A549 (cell line): ENCODE data around the gene ZSCAN25. TPM values are rescaled to one million over a fixed set of nuclear protein-coding genes. Genes with fewer than 3 reads are reported as not detected.

Source experiments
- ATAC-seq, 2 experiments: fragments of 200-7000 bp in 1 of 2; fragments of >200 bp in 1 of 2; cut with Nextera tagmentation in 1 of 2; cut with Tn5 transposase in 1 of 2; 3 replicates each; pipeline versions ENCODE4 v1.8.0 to v1.9.1; 2018 to 2020; ENCODE audit warnings: mild to moderate bottlenecking in 1 of 2, moderate library complexity in 1 of 2
- CTCF ChIA-PET: fragments of 300-600 bp; sonication (Branson Sonifier 250); formaldehyde crosslinking; extraction: SDS; loops from one replicate; lab custom pipeline; 2021; ENCODE audit warnings: antibody characterized with exemption, inconsistent platforms; lab: Yijun Ruan, JAX
- POLR2A ChIA-PET: fragments of 350-600 bp; formaldehyde crosslinking; extraction: SDS; loops from one replicate; lab custom pipeline; 2021; ENCODE audit warnings: antibody characterized with exemption, inconsistent platforms; lab: Yijun Ruan, JAX
- DNase-seq, 2 experiments: peaks; one replicate each; pipeline versions ENCODE4 v3.0.0 to v3.0.0-alpha.2; 2011 to 2016; ENCODE audit warnings: low read depth in 1 of 2, low spot score in 1 of 2
- FAIRE-seq: peaks from 2 replicates; lab custom pipeline; 2011; peaks lifted over from hg19 to GRCh38; lab: Jason Lieb, UNC
- H3K27ac ChIP-seq, 2 experiments: fragments of >200 bp; sonication (Bioruptor Twin); formaldehyde crosslinking; 3 replicates each; pipeline ENCODE4 v1.5.1; 2016 to 2017
- H3K4me1 ChIP-seq: fragments of >200 bp; sonication (Bioruptor Twin); formaldehyde crosslinking; 3 replicates; pipeline ENCODE4 v1.6.1; 2016
- H3K4me2 ChIP-seq: fragments of >200 bp; sonication (Bioruptor Twin); formaldehyde crosslinking; 3 replicates; pipeline ENCODE4 v1.6.1; 2016
- H3K4me3 ChIP-seq: fragments of >200 bp; sonication (Bioruptor Twin); formaldehyde crosslinking; 3 replicates; pipeline ENCODE4 v1.5.1; 2016
- H3K9me3 ChIP-seq: fragments of >200 bp; sonication (Bioruptor Twin); formaldehyde crosslinking; 3 replicates; pipeline ENCODE4 v1.6.1; 2016
- CBX2 ChIP-seq: fragments of 200-600 bp; sonication (generic); IDR thresholded peaks from 2 replicates; pipeline ENCODE4 v1.6.1; 2016; ENCODE audit warnings: low read depth, mild to moderate bottlenecking, borderline replicate concordance
- CHD2 ChIP-seq: fragments of 150-350 bp; IDR thresholded peaks from 2 replicates; pipeline ENCODE4 v1.6.1; 2014; ENCODE audit warnings: low read length; ENCODE audit not compliant: partially characterized antibody
- EHF ChIP-seq: fragments of 250-450 bp; sonication (Bioruptor Pico); IDR thresholded peaks from 2 replicates; pipeline ENCODE4 v1.5.0; 2020; ENCODE audit warnings: mild to moderate bottlenecking
- EHMT2 ChIP-seq: fragments of 200-600 bp; sonication (generic); IDR thresholded peaks from 2 replicates; pipeline ENCODE4 v1.6.1; 2016; ENCODE audit warnings: antibody characterized with exemption, low read depth, mild to moderate bottlenecking, moderate library complexity
- EP300 ChIP-seq, 2 experiments: fragments of >200 bp; sonication (Bioruptor Twin); formaldehyde crosslinking; IDR thresholded peaks; 2 replicates in 1 of 2; 3 replicates in 1 of 2; pipeline ENCODE4 v1.6.1; 2016 to 2017
- HOXA7 ChIP-seq: fragments of 250-450 bp; sonication (Bioruptor Pico); IDR thresholded peaks from 2 replicates; pipeline ENCODE4 v1.5.0; 2020; ENCODE audit warnings: mild to moderate bottlenecking, moderate library complexity
- HOXB13 ChIP-seq: fragments of 250-450 bp; sonication (Bioruptor Pico); IDR thresholded peaks from 2 replicates; pipeline ENCODE4 v1.5.0; 2020; ENCODE audit warnings: low read depth, mild to moderate bottlenecking, moderate library complexity
- JUNB ChIP-seq: fragments of >200 bp; sonication (Bioruptor Twin); formaldehyde crosslinking; IDR thresholded peaks from 2 replicates; pipeline ENCODE4 v1.6.1; 2016
- MAFK ChIP-seq: fragments of 450-650 bp; IDR thresholded peaks from 2 replicates; pipeline ENCODE4 v1.6.1; 2014; ENCODE audit not compliant: partially characterized antibody
- MAZ ChIP-seq: fragments of 150-350 bp; IDR thresholded peaks from 2 replicates; pipeline ENCODE4 v1.6.1; 2014; ENCODE audit warnings: antibody characterized with exemption, low read depth, low read length, borderline replicate concordance
- NPAS2 ChIP-seq: fragments of 250-450 bp; sonication (Bioruptor Pico); IDR thresholded peaks from 2 replicates; pipeline ENCODE4 v1.8.0; 2022; ENCODE audit warnings: mild to moderate bottlenecking, moderate library complexity, borderline replicate concordance
- POLR2AphosphoS2 ChIP-seq: conservative IDR thresholded peaks from 2 replicates; pipeline ENCODE4 v1.6.1; 2012; ENCODE audit warnings: low read length, improper control_type of control experiment, inconsistent platforms
- RCOR1 ChIP-seq: fragments of 150-350 bp; IDR thresholded peaks from 2 replicates; pipeline ENCODE4 v1.6.1; 2014; ENCODE audit warnings: antibody characterized with exemption, low read length, low read depth
- RFX5 ChIP-seq: fragments of 450-650 bp; IDR thresholded peaks from 2 replicates; pipeline ENCODE4 v1.7.1; 2014; ENCODE audit warnings: antibody characterized with exemption, mild to moderate bottlenecking, moderate library complexity
- WGBS: methylation state at CpG from one replicate; pipeline ENCODE4 v1.1.6; 2017; ENCODE audit errors: missing lambda C conversion rate; 5-methylcytosine and 5-hydroxymethylcytosine counted together
- polyA plus RNA-seq, 4 experiments: library from polyadenylated mRNA; depleted of rRNA in 3 of 4; stranded (reverse); fragments of >200 nt; fragmentation: RNase III in 1 of 4; extraction: RNeasy Plus Mini Kit Qiagen cat#74134 plus additional on column Dnase treatment in 1 of 4; gene quantifications; 2 replicates in 3 of 4; 3 replicates in 1 of 4; pipeline ENCODE4 v1.2.3, GENCODE V29; 2011 to 2017
- TF ChIP-seq, protein P1 (sequence below): fragments of 150-350 bp; IDR thresholded peaks from 2 replicates; pipeline ENCODE4 v1.6.1; 2014; ENCODE audit warnings: low read depth, mild to moderate bottlenecking, low read length
- TF ChIP-seq, protein P2 (sequence below): fragments of 250-450 bp; sonication (Bioruptor Pico); IDR thresholded peaks from 2 replicates; pipeline ENCODE4 v1.5.0; 2021; ENCODE audit warnings: mild to moderate bottlenecking, moderate library complexity, borderline replicate concordance
- TF ChIP-seq, protein P3 (sequence below): fragments of >200 bp; sonication (Bioruptor Twin); formaldehyde crosslinking; IDR thresholded peaks from 3 replicates; pipeline ENCODE4 v1.6.1; 2016
- TF ChIP-seq, protein P4 (sequence below): IDR thresholded peaks from 2 replicates; pipeline ENCODE4 v1.6.1; 2012; ENCODE audit warnings: low read depth, borderline replicate concordance
- TF ChIP-seq, protein P5 (sequence below): fragments of >200 bp; sonication (Bioruptor Twin); formaldehyde crosslinking; IDR thresholded peaks from 3 replicates; pipeline ENCODE4 v1.5.1; 2016
- TF ChIP-seq, protein P6 (sequence below): IDR thresholded peaks from 2 replicates; pipeline ENCODE4 v1.6.1; 2012
- TF ChIP-seq, protein P7 (sequence below): fragments of 200-600 bp; sonication (generic); IDR thresholded peaks from 2 replicates; pipeline ENCODE4 v1.6.1; 2016; ENCODE audit warnings: antibody characterized with exemption, mild to moderate bottlenecking, moderate library complexity
- TF ChIP-seq, protein P8 (sequence below): fragments of 250-450 bp; sonication (Bioruptor Pico); IDR thresholded peaks from 2 replicates; pipeline ENCODE4 v1.5.0; 2020; ENCODE audit warnings: low read depth, mild to moderate bottlenecking, moderate library complexity

Gene ZSCAN25
- polyA plus RNA-seq, 2 of the 4 experiments (the other 2 are of a cell fraction) = 7.5 to 9.3 TPM

DNA sequence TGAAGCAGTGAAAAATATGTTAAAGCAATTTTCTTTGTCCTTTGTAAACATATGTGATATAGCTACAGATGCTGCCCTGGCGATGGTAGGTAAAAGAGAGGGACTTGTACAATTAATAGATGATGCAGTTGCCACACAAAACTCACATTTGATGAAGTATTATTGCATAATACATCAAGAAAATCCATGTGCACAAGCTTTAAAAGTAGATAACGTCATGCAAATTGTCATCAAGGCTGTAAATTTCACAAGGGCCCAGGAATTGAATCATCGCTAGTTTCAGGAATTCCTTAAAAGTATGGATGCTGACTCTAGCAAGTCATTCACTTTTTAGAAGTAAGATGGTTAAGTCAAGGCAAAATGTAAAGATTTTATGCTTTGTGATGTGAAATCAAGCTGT, 53.0 kb downstream of the ZSCAN25 start:
- 85% methylated on average over 3 of the region's 3 CpGs for WGBS
- no peaks in the 10 kb centered on the region for H3K4me1 ChIP-seq
- POLR2A ChIA-PET = no interaction called here
- ATAC-seq (no peak), DNase-seq (no peak), FAIRE-seq (no peak)
- no peak overlapping the region for H3K4me3 ChIP-seq
- H3K9me3 ChIP-seq = no peaks in the 10 kb centered on the region
- H3K4me2 ChIP-seq = no peak overlapping the region
- no peak overlapping the region for H3K27ac ChIP-seq
- CTCF ChIA-PET = interaction anchor here (1.1 kb wide), 1 partner anchor 9 kb away, joined by 4 read pairs; no protein-coding TSS in a partner anchor
- no peak for TF ChIP-seq CBX2
- TF ChIP-seq, protein P1, sequence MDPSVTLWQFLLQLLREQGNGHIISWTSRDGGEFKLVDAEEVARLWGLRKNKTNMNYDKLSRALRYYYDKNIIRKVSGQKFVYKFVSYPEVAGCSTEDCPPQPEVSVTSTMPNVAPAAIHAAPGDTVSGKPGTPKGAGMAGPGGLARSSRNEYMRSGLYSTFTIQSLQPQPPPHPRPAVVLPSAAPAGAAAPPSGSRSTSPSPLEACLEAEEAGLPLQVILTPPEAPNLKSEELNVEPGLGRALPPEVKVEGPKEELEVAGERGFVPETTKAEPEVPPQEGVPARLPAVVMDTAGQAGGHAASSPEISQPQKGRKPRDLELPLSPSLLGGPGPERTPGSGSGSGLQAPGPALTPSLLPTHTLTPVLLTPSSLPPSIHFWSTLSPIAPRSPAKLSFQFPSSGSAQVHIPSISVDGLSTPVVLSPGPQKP = no peak
- no peak for TF ChIP-seq RCOR1
- no peak for TF ChIP-seq EHF (CRISPR knock-in tag)
- TF ChIP-seq, protein P2, sequence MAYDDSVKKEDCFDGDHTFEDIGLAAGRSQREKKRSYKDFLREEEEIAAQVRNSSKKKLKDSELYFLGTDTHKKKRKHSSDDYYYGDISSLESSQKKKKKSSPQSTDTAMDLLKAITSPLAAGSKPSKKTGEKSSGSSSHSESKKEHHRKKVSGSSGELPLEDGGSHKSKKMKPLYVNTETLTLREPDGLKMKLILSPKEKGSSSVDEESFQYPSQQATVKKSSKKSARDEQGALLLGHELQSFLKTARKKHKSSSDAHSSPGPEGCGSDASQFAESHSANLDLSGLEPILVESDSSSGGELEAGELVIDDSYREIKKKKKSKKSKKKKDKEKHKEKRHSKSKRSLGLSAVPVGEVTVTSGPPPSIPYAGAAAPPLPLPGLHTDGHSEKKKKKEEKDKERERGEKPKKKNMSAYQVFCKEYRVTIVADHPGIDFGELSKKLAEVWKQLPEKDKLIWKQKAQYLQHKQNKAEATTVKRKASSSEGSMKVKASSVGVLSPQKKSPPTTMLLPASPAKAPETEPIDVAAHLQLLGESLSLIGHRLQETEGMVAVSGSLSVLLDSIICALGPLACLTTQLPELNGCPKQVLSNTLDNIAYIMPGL (CRISPR knock-in tag) = no peak
- TF ChIP-seq, protein P3, sequence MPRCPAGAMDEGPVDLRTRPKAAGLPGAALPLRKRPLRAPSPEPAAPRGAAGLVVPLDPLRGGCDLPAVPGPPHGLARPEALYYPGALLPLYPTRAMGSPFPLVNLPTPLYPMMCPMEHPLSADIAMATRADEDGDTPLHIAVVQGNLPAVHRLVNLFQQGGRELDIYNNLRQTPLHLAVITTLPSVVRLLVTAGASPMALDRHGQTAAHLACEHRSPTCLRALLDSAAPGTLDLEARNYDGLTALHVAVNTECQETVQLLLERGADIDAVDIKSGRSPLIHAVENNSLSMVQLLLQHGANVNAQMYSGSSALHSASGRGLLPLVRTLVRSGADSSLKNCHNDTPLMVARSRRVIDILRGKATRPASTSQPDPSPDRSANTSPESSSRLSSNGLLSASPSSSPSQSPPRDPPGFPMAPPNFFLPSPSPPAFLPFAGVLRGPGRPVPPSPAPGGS = no peak
- TF ChIP-seq CHD2 = no peak
- TF ChIP-seq EP300 (IDR thresholded peaks at IDR 0.05) = no peak
- no peak for TF ChIP-seq NPAS2 (CRISPR knock-in tag)
- TF ChIP-seq EHMT2 = no peak
- TF ChIP-seq HOXA7 (CRISPR knock-in tag) = no peak
- no peak for TF ChIP-seq MAFK
- TF ChIP-seq, protein P4, sequence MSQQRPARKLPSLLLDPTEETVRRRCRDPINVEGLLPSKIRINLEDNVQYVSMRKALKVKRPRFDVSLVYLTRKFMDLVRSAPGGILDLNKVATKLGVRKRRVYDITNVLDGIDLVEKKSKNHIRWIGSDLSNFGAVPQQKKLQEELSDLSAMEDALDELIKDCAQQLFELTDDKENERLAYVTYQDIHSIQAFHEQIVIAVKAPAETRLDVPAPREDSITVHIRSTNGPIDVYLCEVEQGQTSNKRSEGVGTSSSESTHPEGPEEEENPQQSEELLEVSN = no peak
- no peak for TF ChIP-seq RFX5
- no peak for TF ChIP-seq POLR2AphosphoS2
- TF ChIP-seq HOXB13 (CRISPR knock-in tag) = no peak
- TF ChIP-seq, protein P5, sequence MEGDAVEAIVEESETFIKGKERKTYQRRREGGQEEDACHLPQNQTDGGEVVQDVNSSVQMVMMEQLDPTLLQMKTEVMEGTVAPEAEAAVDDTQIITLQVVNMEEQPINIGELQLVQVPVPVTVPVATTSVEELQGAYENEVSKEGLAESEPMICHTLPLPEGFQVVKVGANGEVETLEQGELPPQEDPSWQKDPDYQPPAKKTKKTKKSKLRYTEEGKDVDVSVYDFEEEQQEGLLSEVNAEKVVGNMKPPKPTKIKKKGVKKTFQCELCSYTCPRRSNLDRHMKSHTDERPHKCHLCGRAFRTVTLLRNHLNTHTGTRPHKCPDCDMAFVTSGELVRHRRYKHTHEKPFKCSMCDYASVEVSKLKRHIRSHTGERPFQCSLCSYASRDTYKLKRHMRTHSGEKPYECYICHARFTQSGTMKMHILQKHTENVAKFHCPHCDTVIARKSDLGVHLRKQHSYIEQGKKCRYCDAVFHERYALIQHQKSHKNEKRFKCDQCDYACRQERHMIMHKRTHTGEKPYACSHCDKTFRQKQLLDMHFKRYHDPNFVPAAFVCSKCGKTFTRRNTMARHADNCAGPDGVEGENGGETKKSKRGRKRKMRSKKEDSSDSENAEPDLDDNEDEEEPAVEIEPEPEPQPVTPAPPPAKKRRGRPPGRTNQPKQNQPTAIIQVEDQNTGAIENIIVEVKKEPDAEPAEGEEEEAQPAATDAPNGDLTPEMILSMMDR = no peak
- TF ChIP-seq JUNB = no peak

DNA sequence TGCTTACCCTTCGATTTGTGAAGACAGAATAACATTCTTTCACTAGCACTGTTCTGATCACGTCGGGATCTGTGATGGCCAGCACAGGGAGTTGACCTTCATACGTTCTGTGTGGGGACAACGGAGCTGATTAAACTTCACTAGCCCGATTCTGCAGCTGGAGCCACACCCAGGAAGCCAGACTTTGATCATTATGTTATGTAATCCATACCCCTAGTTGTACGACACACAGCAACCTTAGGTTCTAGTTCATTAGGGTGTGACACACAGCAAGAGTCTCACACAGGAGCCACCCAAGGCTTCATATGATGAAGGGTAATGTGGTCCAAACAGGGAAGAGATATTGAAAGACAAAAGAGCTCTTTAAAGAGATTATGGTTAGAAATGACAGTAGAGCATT, 55.8 kb downstream of the ZSCAN25 start:
- no peak for ATAC-seq
- H3K4me1 ChIP-seq = peaks cover under 1% of the 10 kb centered on the region; the same call in 1 of the 3 replicates
- CTCF ChIA-PET = no interaction called here
- POLR2A ChIA-PET = no interaction called here
- DNase-seq = no peak
- H3K9me3 ChIP-seq = no peaks in the 10 kb centered on the region
- 80% methylated on average over 7 of the region's 7 CpGs for WGBS
- TF ChIP-seq, protein P6, sequence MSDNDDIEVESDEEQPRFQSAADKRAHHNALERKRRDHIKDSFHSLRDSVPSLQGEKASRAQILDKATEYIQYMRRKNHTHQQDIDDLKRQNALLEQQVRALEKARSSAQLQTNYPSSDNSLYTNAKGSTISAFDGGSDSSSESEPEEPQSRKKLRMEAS = no peak
- TF ChIP-seq, protein P7, sequence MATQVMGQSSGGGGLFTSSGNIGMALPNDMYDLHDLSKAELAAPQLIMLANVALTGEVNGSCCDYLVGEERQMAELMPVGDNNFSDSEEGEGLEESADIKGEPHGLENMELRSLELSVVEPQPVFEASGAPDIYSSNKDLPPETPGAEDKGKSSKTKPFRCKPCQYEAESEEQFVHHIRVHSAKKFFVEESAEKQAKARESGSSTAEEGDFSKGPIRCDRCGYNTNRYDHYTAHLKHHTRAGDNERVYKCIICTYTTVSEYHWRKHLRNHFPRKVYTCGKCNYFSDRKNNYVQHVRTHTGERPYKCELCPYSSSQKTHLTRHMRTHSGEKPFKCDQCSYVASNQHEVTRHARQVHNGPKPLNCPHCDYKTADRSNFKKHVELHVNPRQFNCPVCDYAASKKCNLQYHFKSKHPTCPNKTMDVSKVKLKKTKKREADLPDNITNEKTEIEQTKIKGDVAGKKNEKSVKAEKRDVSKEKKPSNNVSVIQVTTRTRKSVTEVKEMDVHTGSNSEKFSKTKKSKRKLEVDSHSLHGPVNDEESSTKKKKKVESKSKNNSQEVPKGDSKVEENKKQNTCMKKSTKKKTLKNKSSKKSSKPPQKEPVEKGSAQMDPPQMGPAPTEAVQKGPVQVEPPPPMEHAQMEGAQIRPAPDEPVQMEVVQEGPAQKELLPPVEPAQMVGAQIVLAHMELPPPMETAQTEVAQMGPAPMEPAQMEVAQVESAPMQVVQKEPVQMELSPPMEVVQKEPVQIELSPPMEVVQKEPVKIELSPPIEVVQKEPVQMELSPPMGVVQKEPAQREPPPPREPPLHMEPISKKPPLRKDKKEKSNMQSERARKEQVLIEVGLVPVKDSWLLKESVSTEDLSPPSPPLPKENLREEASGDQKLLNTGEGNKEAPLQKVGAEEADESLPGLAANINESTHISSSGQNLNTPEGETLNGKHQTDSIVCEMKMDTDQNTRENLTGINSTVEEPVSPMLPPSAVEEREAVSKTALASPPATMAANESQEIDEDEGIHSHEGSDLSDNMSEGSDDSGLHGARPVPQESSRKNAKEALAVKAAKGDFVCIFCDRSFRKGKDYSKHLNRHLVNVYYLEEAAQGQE = no peak
- TF ChIP-seq, protein P8, sequence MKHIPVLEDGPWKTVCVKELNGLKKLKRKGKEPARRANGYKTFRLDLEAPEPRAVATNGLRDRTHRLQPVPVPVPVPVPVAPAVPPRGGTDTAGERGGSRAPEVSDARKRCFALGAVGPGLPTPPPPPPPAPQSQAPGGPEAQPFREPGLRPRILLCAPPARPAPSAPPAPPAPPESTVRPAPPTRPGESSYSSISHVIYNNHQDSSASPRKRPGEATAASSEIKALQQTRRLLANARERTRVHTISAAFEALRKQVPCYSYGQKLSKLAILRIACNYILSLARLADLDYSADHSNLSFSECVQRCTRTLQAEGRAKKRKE (CRISPR knock-in tag) = no peak
- TF ChIP-seq HOXB13 (CRISPR knock-in tag) = no peak
- no peak for TF ChIP-seq MAZ
- TF ChIP-seq HOXA7 (CRISPR knock-in tag) = no peak
- no peak for TF ChIP-seq EHF (CRISPR knock-in tag)
- TF ChIP-seq, protein P1 = no peak
- FAIRE-seq = no peak
- H3K4me2 ChIP-seq = no peak overlapping the region
- H3K27ac ChIP-seq = no peak overlapping the region
- no peak overlapping the region for H3K4me3 ChIP-seq
